HepG2 (cell line): ENCODE measurements around the gene TGFA. TPM values are rescaled to one million over a fixed set of nuclear protein-coding genes. Genes with fewer than 3 reads are reported as not detected.

Source experiments
- ATAD3A ChIP-seq: sonication (generic); formaldehyde crosslinking; IDR thresholded peaks from 2 replicates; pipeline ENCODE4 v1.4.0; 2020; ENCODE audit warnings: missing genetic modification reagents
- CBX2 ChIP-seq, 2 experiments: fragments of 200-600 bp in 1 of 2; sonication (generic); formaldehyde crosslinking in 1 of 2; IDR thresholded peaks; 2 replicates each; pipeline versions ENCODE4 v1.7.0 to v1.8.1; 2018 to 2022; ENCODE audit warnings: low read depth in 2 of 2, low read length in 1 of 2, mild to moderate bottlenecking in 1 of 2, missing genetic modification reagents in 1 of 2
- GATAD1 ChIP-seq: IDR thresholded peaks from 2 replicates; pipeline ENCODE4 v1.6.1; 2016; ENCODE audit warnings: missing genetic modification reagents, missing compliant biosample characterization
- HBP1 ChIP-seq: IDR thresholded peaks from 2 replicates; pipeline ENCODE4 v1.6.1; 2016; ENCODE audit warnings: low read depth, control low read depth
- NFATC3 ChIP-seq: sonication (generic); formaldehyde crosslinking; IDR thresholded peaks from 2 replicates; pipeline ENCODE4 v1.5.1; 2020; ENCODE audit warnings: mild to moderate bottlenecking, missing genetic modification reagents
- REPIN1 ChIP-seq: sonication (generic); formaldehyde crosslinking; IDR thresholded peaks from 2 replicates; pipeline ENCODE4 v1.8.0; 2022; ENCODE audit warnings: missing genetic modification reagents, low read depth, mild to moderate bottlenecking, borderline replicate concordance
- ZNF800 ChIP-seq: sonication (generic); formaldehyde crosslinking; IDR thresholded peaks from 2 replicates; pipeline ENCODE4 v1.4.0; 2020; ENCODE audit warnings: missing genetic modification reagents
- ZSCAN30 ChIP-seq: sonication (generic); formaldehyde crosslinking; IDR thresholded peaks from 2 replicates; pipeline ENCODE4 v1.5.0; 2020; ENCODE audit warnings: mild to moderate bottlenecking, missing genetic modification reagents
- polyA plus RNA-seq, 8 experiments: library from polyadenylated mRNA; depleted of rRNA in 3 of 8; stranded (reverse) in 7 of 8; unstranded in 1 of 8; fragments of >200 nt; fragmentation: Illumina TruSeq in 4 of 8; extraction: Trizol in 4 of 8; gene quantifications; 2 replicates each; pipeline versions ENCODE4 v1.2.1 to v1.2.3, GENCODE V29; 2011 to 2016; ENCODE audit warnings: low read depth in 4 of 8, missing spikeins in 1 of 8, mixed read lengths in 1 of 8; ENCODE audit not compliant: insufficient read depth in 1 of 8
- total RNA-seq, 5 experiments: library from RNA; depleted of rRNA; stranded (reverse); fragments of >200 nt; fragmentation: Illumina TruSeq; extraction: Trizol; gene quantifications; 2 replicates each; pipeline ENCODE4 v1.2.3, GENCODE V29; 2016; ENCODE audit warnings: low read depth in 1 of 5
- TF ChIP-seq, protein P1 (sequence below): sonication (generic); formaldehyde crosslinking; IDR thresholded peaks from 2 replicates; pipeline ENCODE4 v1.5.0; 2020; ENCODE audit warnings: mild to moderate bottlenecking, missing genetic modification reagents, borderline replicate concordance
- TF ChIP-seq, protein P2 (sequence below): sonication (generic); formaldehyde crosslinking; IDR thresholded peaks from 2 replicates; pipeline ENCODE4 v1.4.0; 2020; ENCODE audit warnings: missing genetic modification reagents, borderline replicate concordance

The TGFA gene
- total and polyA plus RNA-seq, 2 of the 13 experiments (the other 11 are each of a cell fraction or from before 2014, with no cell fraction given), result 7.8 to 15.3 TPM

GRCh38 chr2:70565039-70565731 lies 11.6 kb upstream of the TGFA start (continued):
- TF ChIP-seq HBP1 (CRISPR knock-in tag), result 0 out of 2 replicates have a peak, but pooled peaks have one; percentile 30
- TF ChIP-seq CBX2 (IDR thresholded peaks at IDR 0.05; ENCODE audit: low read depth, low read length), result no peak
- no peak for TF ChIP-seq CBX2 (CRISPR knock-in tag; IDR thresholded peaks at IDR 0.05; ENCODE audit: low read depth)
- no peak; the same call in 1 of the 2 replicates for TF ChIP-seq ZNF800 (CRISPR knock-in tag)
- TF ChIP-seq GATAD1 (CRISPR knock-in tag), result peak; percentile 41; the same call in 1 of the 2 replicates
- TF ChIP-seq REPIN1 (CRISPR knock-in tag), result peak; percentile 83; the same call in 1 of the 2 replicates
- TF ChIP-seq, protein P1, sequence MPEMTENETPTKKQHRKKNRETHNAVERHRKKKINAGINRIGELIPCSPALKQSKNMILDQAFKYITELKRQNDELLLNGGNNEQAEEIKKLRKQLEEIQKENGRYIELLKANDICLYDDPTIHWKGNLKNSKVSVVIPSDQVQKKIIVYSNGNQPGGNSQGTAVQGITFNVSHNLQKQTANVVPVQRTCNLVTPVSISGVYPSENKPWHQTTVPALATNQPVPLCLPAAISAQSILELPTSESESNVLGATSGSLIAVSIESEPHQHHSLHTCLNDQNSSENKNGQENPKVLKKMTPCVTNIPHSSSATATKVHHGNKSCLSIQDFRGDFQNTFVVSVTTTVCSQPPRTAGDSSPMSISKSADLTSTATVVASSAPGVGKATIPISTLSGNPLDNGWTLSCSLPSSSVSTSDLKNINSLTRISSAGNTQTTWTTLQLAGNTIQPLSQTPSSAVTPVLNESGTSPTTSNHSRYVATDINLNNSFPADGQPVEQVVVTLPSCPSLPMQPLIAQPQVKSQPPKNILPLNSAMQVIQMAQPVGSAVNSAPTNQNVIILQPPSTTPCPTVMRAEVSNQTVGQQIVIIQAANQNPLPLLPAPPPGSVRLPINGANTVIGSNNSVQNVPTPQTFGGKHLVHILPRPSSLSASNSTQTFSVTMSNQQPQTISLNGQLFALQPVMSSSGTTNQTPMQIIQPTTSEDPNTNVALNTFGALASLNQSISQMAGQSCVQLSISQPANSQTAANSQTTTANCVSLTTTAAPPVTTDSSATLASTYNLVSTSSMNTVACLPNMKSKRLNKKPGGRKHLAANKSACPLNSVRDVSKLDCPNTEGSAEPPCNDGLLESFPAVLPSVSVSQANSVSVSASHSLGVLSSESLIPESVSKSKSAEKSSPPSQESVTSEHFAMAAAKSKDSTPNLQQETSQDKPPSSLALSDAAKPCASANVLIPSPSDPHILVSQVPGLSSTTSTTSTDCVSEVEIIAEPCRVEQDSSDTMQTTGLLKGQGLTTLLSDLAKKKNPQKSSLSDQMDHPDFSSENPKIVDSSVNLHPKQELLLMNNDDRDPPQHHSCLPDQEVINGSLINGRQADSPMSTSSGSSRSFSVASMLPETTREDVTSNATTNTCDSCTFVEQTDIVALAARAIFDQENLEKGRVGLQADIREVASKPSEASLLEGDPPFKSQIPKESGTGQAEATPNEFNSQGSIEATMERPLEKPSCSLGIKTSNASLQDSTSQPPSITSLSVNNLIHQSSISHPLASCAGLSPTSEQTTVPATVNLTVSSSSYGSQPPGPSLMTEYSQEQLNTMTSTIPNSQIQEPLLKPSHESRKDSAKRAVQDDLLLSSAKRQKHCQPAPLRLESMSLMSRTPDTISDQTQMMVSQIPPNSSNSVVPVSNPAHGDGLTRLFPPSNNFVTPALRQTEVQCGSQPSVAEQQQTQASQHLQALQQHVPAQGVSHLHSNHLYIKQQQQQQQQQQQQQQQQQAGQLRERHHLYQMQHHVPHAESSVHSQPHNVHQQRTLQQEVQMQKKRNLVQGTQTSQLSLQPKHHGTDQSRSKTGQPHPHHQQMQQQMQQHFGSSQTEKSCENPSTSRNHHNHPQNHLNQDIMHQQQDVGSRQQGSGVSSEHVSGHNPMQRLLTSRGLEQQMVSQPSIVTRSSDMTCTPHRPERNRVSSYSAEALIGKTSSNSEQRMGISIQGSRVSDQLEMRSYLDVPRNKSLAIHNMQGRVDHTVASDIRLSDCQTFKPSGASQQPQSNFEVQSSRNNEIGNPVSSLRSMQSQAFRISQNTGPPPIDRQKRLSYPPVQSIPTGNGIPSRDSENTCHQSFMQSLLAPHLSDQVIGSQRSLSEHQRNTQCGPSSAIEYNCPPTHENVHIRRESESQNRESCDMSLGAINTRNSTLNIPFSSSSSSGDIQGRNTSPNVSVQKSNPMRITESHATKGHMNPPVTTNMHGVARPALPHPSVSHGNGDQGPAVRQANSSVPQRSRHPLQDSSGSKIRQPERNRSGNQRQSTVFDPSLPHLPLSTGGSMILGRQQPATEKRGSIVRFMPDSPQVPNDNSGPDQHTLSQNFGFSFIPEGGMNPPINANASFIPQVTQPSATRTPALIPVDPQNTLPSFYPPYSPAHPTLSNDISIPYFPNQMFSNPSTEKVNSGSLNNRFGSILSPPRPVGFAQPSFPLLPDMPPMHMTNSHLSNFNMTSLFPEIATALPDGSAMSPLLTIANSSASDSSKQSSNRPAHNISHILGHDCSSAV (CRISPR knock-in tag), result no peak
- TF ChIP-seq ZSCAN30 (CRISPR knock-in tag), result no peak
- TF ChIP-seq, protein P2, sequence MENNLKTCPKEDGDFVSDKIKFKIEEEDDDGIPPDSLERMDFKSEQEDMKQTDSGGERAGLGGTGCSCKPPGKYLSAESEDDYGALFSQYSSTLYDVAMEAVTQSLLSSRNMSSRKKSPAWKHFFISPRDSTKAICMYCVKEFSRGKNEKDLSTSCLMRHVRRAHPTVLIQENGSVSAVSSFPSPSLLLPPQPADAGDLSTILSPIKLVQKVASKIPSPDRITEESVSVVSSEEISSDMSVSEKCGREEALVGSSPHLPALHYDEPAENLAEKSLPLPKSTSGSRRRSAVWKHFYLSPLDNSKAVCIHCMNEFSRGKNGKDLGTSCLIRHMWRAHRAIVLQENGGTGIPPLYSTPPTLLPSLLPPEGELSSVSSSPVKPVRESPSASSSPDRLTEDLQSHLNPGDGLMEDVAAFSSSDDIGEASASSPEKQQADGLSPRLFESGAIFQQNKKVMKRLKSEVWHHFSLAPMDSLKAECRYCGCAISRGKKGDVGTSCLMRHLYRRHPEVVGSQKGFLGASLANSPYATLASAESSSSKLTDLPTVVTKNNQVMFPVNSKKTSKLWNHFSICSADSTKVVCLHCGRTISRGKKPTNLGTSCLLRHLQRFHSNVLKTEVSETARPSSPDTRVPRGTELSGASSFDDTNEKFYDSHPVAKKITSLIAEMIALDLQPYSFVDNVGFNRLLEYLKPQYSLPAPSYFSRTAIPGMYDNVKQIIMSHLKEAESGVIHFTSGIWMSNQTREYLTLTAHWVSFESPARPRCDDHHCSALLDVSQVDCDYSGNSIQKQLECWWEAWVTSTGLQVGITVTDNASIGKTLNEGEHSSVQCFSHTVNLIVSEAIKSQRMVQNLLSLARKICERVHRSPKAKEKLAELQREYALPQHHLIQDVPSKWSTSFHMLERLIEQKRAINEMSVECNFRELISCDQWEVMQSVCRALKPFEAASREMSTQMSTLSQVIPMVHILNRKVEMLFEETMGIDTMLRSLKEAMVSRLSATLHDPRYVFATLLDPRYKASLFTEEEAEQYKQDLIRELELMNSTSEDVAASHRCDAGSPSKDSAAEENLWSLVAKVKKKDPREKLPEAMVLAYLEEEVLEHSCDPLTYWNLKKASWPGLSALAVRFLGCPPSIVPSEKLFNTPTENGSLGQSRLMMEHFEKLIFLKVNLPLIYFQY (CRISPR knock-in tag), result peak; percentile 97
- TF ChIP-seq ATAD3A (CRISPR knock-in tag), result no peak
- no peak for TF ChIP-seq NFATC3 (CRISPR knock-in tag)
